ENCODE measurements around the gene ABTB1. TPM values are rescaled to one million over a fixed set of nuclear protein-coding genes. Genes with fewer than 3 reads are reported as not detected.

Gene ABTB1
- polyA plus RNA-seq (ENCODE audit: insufficient read length in 4 of 4), result 10 to 100 TPM; 17.7 to 29.1 (median 21.7) TPM

- DNase-seq (ENCODE audit: low read depth in 4 of 4, low spot score in 3 of 4), result no peak
Observed at GRCh38 chr3:127672429-127673190, at the start of gene ABTB1. Gene ABTB1 (plus strand): TSS chr3:127672952. CDS start chr3:127673026, 74 bp downstream.

GRCh38 chr3:127624063-127624462 is 48.7 kb upstream of the ABTB1 start:
- DNase-seq (ENCODE audit: low read depth in 4 of 4, low spot score in 3 of 4), result no peak

GRCh38 chr3:127625821-127626220 is 46.9 kb upstream of the ABTB1 start:
- no peak for DNase-seq (ENCODE audit: low read depth in 4 of 4, low spot score in 3 of 4)

GRCh38 chr3:127628426-127628787 is 44.3 kb upstream of the ABTB1 start:
- no peak for DNase-seq (ENCODE audit: low read depth in 4 of 4, low spot score in 3 of 4)

GRCh38 chr3:127628788-127629466 is 43.8 kb upstream of the ABTB1 start, which contains the start of gene PODXL2:
Gene PODXL2 (plus strand): TSS chr3:127629185. CDS start chr3:127629220, 35 bp downstream.
- peak in 1 of 4 donors; percentile 33 for DNase-seq (ENCODE audit: low read depth in 4 of 4, low spot score in 3 of 4)

GRCh38 chr3:127629467-127630403 is 43.0 kb upstream of the ABTB1 start:
- no peak for DNase-seq (ENCODE audit: low read depth in 4 of 4, low spot score in 3 of 4)

GRCh38 chr3:127630811-127631714 is 41.7 kb upstream of the ABTB1 start:
- DNase-seq (ENCODE audit: low read depth in 4 of 4, low spot score in 3 of 4), result no peak

- no peak for DNase-seq (ENCODE audit: low read depth in 4 of 4, low spot score in 3 of 4)
Observed at GRCh38 chr3:127632035-127632820, 40.5 kb upstream of the ABTB1 start.

- no peak for DNase-seq (ENCODE audit: low read depth in 4 of 4, low spot score in 3 of 4)
Observed at GRCh38 chr3:127634653-127635052, 38.1 kb upstream of the ABTB1 start.

- no peak for DNase-seq (ENCODE audit: low read depth in 4 of 4, low spot score in 3 of 4)
Observed at GRCh38 chr3:127637546-127637945, 35.2 kb upstream of the ABTB1 start.

GRCh38 chr3:127637971-127638370 is 34.8 kb upstream of the ABTB1 start:
- DNase-seq (ENCODE audit: low read depth in 4 of 4, low spot score in 3 of 4), result no peak

GRCh38 chr3:127639173-127640041 is 33.3 kb upstream of the ABTB1 start:
- DNase-seq (ENCODE audit: low read depth in 4 of 4, low spot score in 3 of 4), result no peak

- no peak for DNase-seq (ENCODE audit: low read depth in 4 of 4, low spot score in 3 of 4)
Observed at GRCh38 chr3:127640042-127640355, 32.8 kb upstream of the ABTB1 start.

- no peak for DNase-seq (ENCODE audit: low read depth in 4 of 4, low spot score in 3 of 4)
Observed at GRCh38 chr3:127644641-127645370, 27.9 kb upstream of the ABTB1 start.

GRCh38 chr3:127645371-127646015 is 27.3 kb upstream of the ABTB1 start:
- DNase-seq (ENCODE audit: low read depth in 4 of 4, low spot score in 3 of 4), result no peak

- no peak for DNase-seq (ENCODE audit: low read depth in 4 of 4, low spot score in 3 of 4)
Observed at GRCh38 chr3:127646501-127647046, 26.2 kb upstream of the ABTB1 start.
